ENCODE results near the gene MYMX. TPM values are rescaled to one million over a fixed set of nuclear protein-coding genes. Genes with fewer than 3 reads are reported as not detected.

Gene MYMX
- total and polyA plus RNA-seq, 2 of the 13 experiments (the other 11 are each of a cell fraction or from before 2014, with no cell fraction given) = not detected

GRCh38 chr6:44246663-44247337 lies 30.1 kb downstream of the MYMX start, which contains the start of gene HSP90AB1 (continued):
- TF ChIP-seq TARDBP (CRISPR knock-in tag; IDR thresholded peaks at IDR 0.05) (no peak), ZNF10 (CRISPR knock-in tag; IDR thresholded peaks at IDR 0.05; ENCODE audit: borderline replicate concordance, low read depth) (no peak), ZNF234 (CRISPR knock-in tag; conservative IDR thresholded peaks at IDR 0.05) (no peak; the same call in none of the 2 replicates), ZNF124 (CRISPR knock-in tag; IDR thresholded peaks at IDR 0.05) (no peak), TBL1XR1 (IDR thresholded peaks at IDR 0.05; ENCODE audit: borderline replicate concordance, low read length, partially characterized antibody) (peak; percentile 72), NFKBIZ (CRISPR knock-in tag; IDR thresholded peaks at IDR 0.05) (peak; percentile 75), CHD4 (IDR thresholded peaks at IDR 0.05; ENCODE audit: borderline replicate concordance, low read length) (0 out of 2 replicates have a peak, but pooled peaks have one; percentile 31), FIP1L1 (IDR thresholded peaks at IDR 0.05; ENCODE audit: borderline replicate concordance, insufficient read depth, low read depth, low read length) (peak; percentile 49; the same call in 1 of the 2 replicates), MIER3 (CRISPR knock-in tag; IDR thresholded peaks at IDR 0.05; ENCODE audit: borderline replicate concordance) (peak; percentile 69), NFIC (IDR thresholded peaks at IDR 0.05; ENCODE audit: low read length) (0 out of 2 replicates have a peak, but pooled peaks have one; percentile 63), ZC3H4 (CRISPR knock-in tag; IDR thresholded peaks at IDR 0.05; ENCODE audit: borderline replicate concordance) (no peak), SRSF4 (IDR thresholded peaks at IDR 0.05; ENCODE audit: low read depth, low read length, poor library complexity, severe bottlenecking) (no peak), WIZ (CRISPR knock-in tag; IDR thresholded peaks at IDR 0.05) (no peak), ZNF724P (CRISPR knock-in tag; IDR thresholded peaks at IDR 0.05; ENCODE audit: borderline replicate concordance) (no peak), ZNF451 (CRISPR knock-in tag; IDR thresholded peaks at IDR 0.05) (no peak), ZNF225 (CRISPR knock-in tag; IDR thresholded peaks at IDR 0.05) (no peak; the same call in 1 of the 2 replicates), SUZ12 (IDR thresholded peaks at IDR 0.05; ENCODE audit: low read depth, low read length) (no peak), ZBTB46 (CRISPR knock-in tag; IDR thresholded peaks at IDR 0.05; ENCODE audit: borderline replicate concordance) (0 out of 2 replicates have a peak, but pooled peaks have one; percentile 77), POLR2AphosphoS2 (IDR thresholded peaks at IDR 0.05; ENCODE audit: low read depth, low read length) (peak; percentile 99), HNF4G (IDR thresholded peaks at IDR 0.05; ENCODE audit: borderline replicate concordance, low read depth, low read length) (peak; percentile 47), HNF4G (CRISPR knock-in tag; IDR thresholded peaks at IDR 0.05; ENCODE audit: borderline replicate concordance, low read depth) (no peak), SP140L (CRISPR knock-in tag; IDR thresholded peaks at IDR 0.05; ENCODE audit: borderline replicate concordance) (peak; percentile 81; the same call in 1 of the 2 replicates), IKZF1 (IDR thresholded peaks at IDR 0.05) (no peak), ONECUT2 (CRISPR knock-in tag; IDR thresholded peaks at IDR 0.05) (peak; percentile 68; the same call in 1 of the 2 replicates), ZFP90 (CRISPR knock-in tag; IDR thresholded peaks at IDR 0.05; ENCODE audit: borderline replicate concordance) (peak; percentile 89), ZNF430 (CRISPR knock-in tag; IDR thresholded peaks at IDR 0.05) (peak; percentile 85; the same call in 1 of the 2 replicates), TBX3 (IDR thresholded peaks at IDR 0.05; ENCODE audit: borderline replicate concordance) (no peak), ZNF180 (CRISPR knock-in tag; IDR thresholded peaks at IDR 0.05; ENCODE audit: borderline replicate concordance, low read depth) (no peak)
